Sigmoid colon (tissue), 7 donors: ENCODE data around the gene GTF3C4. TPM values are rescaled to one million over a fixed set of nuclear protein-coding genes. Genes with fewer than 3 reads are reported as not detected.

Experiments
- DNase-seq: peaks from one replicate; pipeline ENCODE4 v3.0.0-alpha.2; 2019
- H3K27ac ChIP-seq, 4 donors: fragments of 200-600 bp; sonication (generic); one replicate each; pipeline ENCODE4 v1.5.1; 2016 to 2019; ENCODE audit warnings: mild to moderate bottlenecking in 1 of 4
- H3K27me3 ChIP-seq, 3 donors: fragments of 200-600 bp; sonication (generic); one replicate each; pipeline ENCODE4 v1.5.1; 2019; ENCODE audit warnings: mild to moderate bottlenecking in 1 of 3
- H3K36me3 ChIP-seq, 4 donors: fragments of 200-600 bp; sonication (generic); one replicate each; pipeline ENCODE4 v1.5.1; 2016 to 2019
- H3K4me1 ChIP-seq, 4 donors: fragments of 200-600 bp; sonication (generic); one replicate each; pipeline ENCODE4 v1.5.1; 2017 to 2019
- H3K4me3 ChIP-seq, 4 donors: fragments of 200-600 bp; sonication (generic); one replicate each; pipeline ENCODE4 v1.5.1; 2017 to 2019; ENCODE audit warnings: mild to moderate bottlenecking in 2 of 4, moderate library complexity in 1 of 4
- H3K9me3 ChIP-seq, 4 donors: fragments of 200-600 bp in 3 of 4; sonication (generic) in 3 of 4; one replicate each; pipeline versions ENCODE4 v1.5.1 to v1.6.1; 2013 to 2019
- CTCF ChIP-seq, 4 experiments: fragments of 450-650 bp in 3 of 4; fragments of 200-600 bp in 1 of 4; IDR thresholded peaks; one replicate each; pipeline ENCODE4 v1.5.1; 2016 to 2019; ENCODE audit warnings: antibody characterized with exemption in 4 of 4, mild to moderate bottlenecking in 3 of 4, moderate library complexity in 2 of 4
- EP300 ChIP-seq, 4 donors: sonication (generic); formaldehyde crosslinking; IDR thresholded peaks; one replicate each; pipeline ENCODE4 v1.6.1; 2017; ENCODE audit warnings: antibody characterized with exemption in 4 of 4
- POLR2A ChIP-seq, 2 donors: fragments of 450-650 bp; IDR thresholded peaks; one replicate each; pipeline ENCODE4 v1.6.1; 2016; ENCODE audit warnings: antibody characterized with exemption in 2 of 2, mild to moderate bottlenecking in 2 of 2, moderate library complexity in 2 of 2
- POLR2AphosphoS5 ChIP-seq, 4 donors: sonication (generic); formaldehyde crosslinking; IDR thresholded peaks; one replicate each; pipeline ENCODE4 v1.6.1; 2017; ENCODE audit warnings: antibody characterized with exemption in 4 of 4
- WGBS, 2 donors: extraction: QIAGEN DNeasy Blood & Tissue Kit; methylation state at CpG; one replicate each; pipeline ENCODE4 v1.1.7; 2013; 5-methylcytosine and 5-hydroxymethylcytosine counted together
- intact Hi-C: fragments of 100-400 bp; cut with DNase I; formaldehyde crosslinking; loops from one replicate; pipeline ENCODE4 v1.15.1; 2023
- polyA plus RNA-seq, 3 donors: library from polyadenylated mRNA; stranded (reverse); fragments of 200-250 nt; gene quantifications; one replicate each; pipeline ENCODE4 v1.2.3, GENCODE V29; 2013
- total RNA-seq, 4 donors: library from RNA; depleted of rRNA; stranded (reverse); fragments of >200 nt; gene quantifications; one replicate each; pipeline ENCODE4 v1.1.0, GENCODE V29; 2016
- donor health status: healthy with polysubstance abuse.
- donor health status: Bipolar disorder and iron deficiency.
- donor health status: healthy.

The GTF3C4 gene
- total and polyA plus RNA-seq, 7 donors, result 2.1 to 12.2 (median 10.7) TPM

GRCh38 chr9:132742821-132743311 lies 72.6 kb downstream of the GTF3C4 start:
- Histone ChIP-seq H3K4me3 (no peak overlapping the region), H3K27ac (no peak overlapping the region), H3K4me1 (no peaks in the 10 kb centered on the region), H3K36me3 (no peaks in the 10 kb centered on the region), H3K9me3 (no peaks in the 10 kb centered on the region), H3K27me3 (peaks cover 5 to 58% (median 38%) of the 10 kb centered on the region in 3 donors)
- 61 to 75% methylated on average over 17 of the region's 17 CpGs for WGBS, 2 donors
- no peak for DNase-seq
- intact Hi-C loops, result no loop called here
- TF ChIP-seq CTCF (IDR thresholded peaks at IDR 0.05) (no peak), POLR2AphosphoS5 (IDR thresholded peaks at IDR 0.05) (no peak), POLR2A (IDR thresholded peaks at IDR 0.05) (no peak), EP300 (IDR thresholded peaks at IDR 0.05) (no peak)

GRCh38 chr9:132743931-132744479 lies 73.7 kb downstream of the GTF3C4 start:
- intact Hi-C loops, result no loop called here
- Histone ChIP-seq H3K9me3 (no peaks in the 10 kb centered on the region), H3K27ac (no peak overlapping the region), H3K36me3 (no peaks in the 10 kb centered on the region), H3K4me3 (no peak overlapping the region), H3K27me3 (peaks cover 5 to 58% (median 38%) of the 10 kb centered on the region in 3 donors), H3K4me1 (no peaks in the 10 kb centered on the region)
- DNase-seq, result no peak
- WGBS, 2 donors, result 49 to 61% methylated on average over 13 of the region's 13 CpGs
- no peak for TF ChIP-seq POLR2AphosphoS5 (IDR thresholded peaks at IDR 0.05)

Other genes starting within 250 kb of the GTF3C4 start
- not detected for gene BARHL1, start 87.9 kb upstream of the GTF3C4 start, total RNA-seq
- not detected for gene BARHL1, start 87.9 kb upstream of the GTF3C4 start, polyA plus RNA-seq
- 1 to 10 TPM; 5.7 to 7.7 (median 7.1) TPM for gene DDX31, start 481 bp upstream of the GTF3C4 start, total RNA-seq
- 1 to 10 TPM; 2.4 to 8.1 (median 2.5) TPM for gene DDX31, start 481 bp upstream of the GTF3C4 start, polyA plus RNA-seq
- 1 to 10 TPM in 1 of 4 donors, under 1 TPM in 2, not detected in 1; 0.36 to 1.2 (median 0.81) TPM for gene AK8, start 207.8 kb downstream of the GTF3C4 start, total RNA-seq
- gene AK8, start 207.8 kb downstream of the GTF3C4 start, polyA plus RNA-seq, result under 1 TPM in 1 of 3 donors, not detected in 2; 0.25 TPM
- gene SPACA9, start 208.4 kb downstream of the GTF3C4 start, total RNA-seq, result 10 to 100 TPM in 3 of 4 donors, 1 to 10 TPM in 1; 4.3 to 14.0 (median 11.7) TPM
- 1 to 10 TPM in 2 of 3 donors, under 1 TPM in 1; 0.69 to 2.1 (median 1.2) TPM for gene SPACA9, start 208.4 kb downstream of the GTF3C4 start, polyA plus RNA-seq